PC-9 (cell line): ENCODE results near the gene GCA. TPM values are rescaled to one million over a fixed set of nuclear protein-coding genes. Genes with fewer than 3 reads are reported as not detected.

Source experiments
- BruUV-seq: library from RNA; stranded (reverse); fragments of 400-500 nt; replicated peaks from 2 replicates; lab custom pipeline; 2021; lab: Mats Ljungman, UMichigan
- CTCF ChIA-PET: fragments of 300-600 bp; sonication (Branson Sonifier 250); formaldehyde crosslinking; loops from one replicate; lab custom pipeline; 2022; ENCODE audit warnings: antibody characterized with exemption; lab: Charles Lee
- POLR2A ChIA-PET: fragments of 300-600 bp; sonication (Branson Sonifier 250); formaldehyde crosslinking; loops from one replicate; lab custom pipeline; 2022; ENCODE audit warnings: antibody characterized with exemption; ENCODE audit not compliant: unreplicated experiment; lab: Charles Lee
- DNase-seq, 2 experiments: peaks; one replicate each; pipeline versions ENCODE4 v3.0.0 to v3.0.0-alpha.2; 2015 to 2022; ENCODE audit warnings: mixed read lengths in 1 of 2
- H2AFZ ChIP-seq: fragments of 200-600 bp; sonication (generic); 2 replicates; pipeline ENCODE4 v1.8.1; 2017; ENCODE audit warnings: antibody characterized with exemption
- H3F3A ChIP-seq: fragments of 200-600 bp; sonication (generic); 2 replicates; pipeline ENCODE4 v1.8.1; 2017; ENCODE audit warnings: antibody characterized with exemption, mild to moderate bottlenecking, low read depth; ENCODE audit not compliant: insufficient read depth
- H3K27ac ChIP-seq: fragments of 200-600 bp; sonication (generic); 2 replicates; pipeline ENCODE4 v1.6.1; 2016; ENCODE audit warnings: mixed run types
- H3K27me3 ChIP-seq: fragments of 200-600 bp; sonication (generic); 2 replicates; pipeline ENCODE4 v1.6.1; 2016; ENCODE audit warnings: low read depth, mixed run types; ENCODE audit not compliant: insufficient read depth
- H3K36me3 ChIP-seq: fragments of 200-600 bp; sonication (generic); 2 replicates; pipeline ENCODE4 v1.6.1; 2016; ENCODE audit warnings: low read depth, mixed run types
- H3K4me1 ChIP-seq: fragments of 200-600 bp; sonication (generic); replicated peaks from 2 replicates; pipeline ENCODE4 v1.6.1; 2016; ENCODE audit warnings: mixed run types; ENCODE audit not compliant: insufficient read depth
- H3K4me2 ChIP-seq: fragments of 200-600 bp; sonication (generic); 2 replicates; pipeline ENCODE4 v1.6.1; 2017; ENCODE audit warnings: mixed run types
- H3K4me3 ChIP-seq: fragments of 200-600 bp; sonication (generic); 2 replicates; pipeline ENCODE4 v1.6.1; 2016; ENCODE audit warnings: mixed run types
- H3K79me2 ChIP-seq: fragments of 200-600 bp; sonication (generic); 2 replicates; pipeline ENCODE4 v1.6.1; 2017; ENCODE audit warnings: low read depth, mixed run types
- H3K9me2 ChIP-seq: fragments of 200-600 bp; sonication (generic); 2 replicates; pipeline ENCODE4 v1.8.1; 2017; ENCODE audit warnings: mild to moderate bottlenecking; ENCODE audit not compliant: insufficient read depth
- H3K9me3 ChIP-seq: fragments of 200-600 bp; sonication (generic); 2 replicates; pipeline ENCODE4 v1.8.1; 2016; ENCODE audit warnings: low read depth; ENCODE audit not compliant: insufficient read depth
- H4K20me1 ChIP-seq: fragments of 200-600 bp; sonication (generic); 2 replicates; pipeline ENCODE4 v1.8.1; 2017; ENCODE audit not compliant: insufficient read depth
- CTCF ChIP-seq: fragments of 200-600 bp; sonication (generic); conservative IDR thresholded peaks from 2 replicates; pipeline ENCODE4 v1.6.1; 2017; ENCODE audit warnings: mixed run types, antibody characterized with exemption, mild to moderate bottlenecking, moderate library complexity
- EZH2 ChIP-seq: fragments of 200-600 bp; sonication (generic); IDR thresholded peaks from 2 replicates; pipeline ENCODE4 v1.8.0; 2017; ENCODE audit warnings: antibody characterized with exemption, low read depth
- intact Hi-C: fragments of 100-400 bp; cut with micrococcal nuclease; formaldehyde crosslinking; loops from one replicate; pipeline ENCODE4 v1.10.0; 2022; ENCODE audit not compliant: unreplicated experiment
- total RNA-seq: library from RNA; stranded (reverse); gene quantifications from 2 replicates; pipeline ENCODE4 v1.2.3, GENCODE V29; 2021

The GCA gene
- total RNA-seq, 1 experiment from 2014 or later, result 13.4 TPM

- Histone ChIP-seq H4K20me1 (no peaks in the 10 kb centered on the region), H3K27me3 (no peaks in the 10 kb centered on the region), H3K4me1 (no peaks in the 10 kb centered on the region), H3F3A (no peaks in the 10 kb centered on the region), H3K36me3 (no peaks in the 10 kb centered on the region), H2AFZ (no peak overlapping the region), H3K4me2 (no peak overlapping the region), H3K9me2 (no peaks in the 10 kb centered on the region), H3K4me3 (no peak overlapping the region), H3K27ac (no peak overlapping the region), H3K79me2 (no peaks in the 10 kb centered on the region), H3K9me3 (no peaks in the 10 kb centered on the region)
- POLR2A ChIA-PET, result no interaction called here
- TF ChIP-seq EZH2 (no peak), CTCF (no peak)
- CTCF ChIA-PET, result no interaction called here
- intact Hi-C loops, result no loop called here
- no TSS peak for BruUV-seq
- no peak for DNase-seq
Measured at GRCh38 chr2:162385536-162385935, 41.6 kb downstream of the GCA start.

GRCh38 chr2:162390801-162391200, 46.9 kb downstream of the GCA start:
- no peaks in the 10 kb centered on the region for H3K27me3 ChIP-seq
- H3K9me2 ChIP-seq, result no peaks in the 10 kb centered on the region
- intact Hi-C loops, result no loop called here
- H3K4me2 ChIP-seq, result no peak overlapping the region
- ChIA-PET POLR2A (no interaction called here), CTCF (no interaction called here)
- H3K36me3 ChIP-seq, result no peaks in the 10 kb centered on the region
- H3K9me3 ChIP-seq, result no peaks in the 10 kb centered on the region
- no peaks in the 10 kb centered on the region for H3F3A ChIP-seq
- BruUV-seq, result no TSS peak
- H3K79me2 ChIP-seq, result no peaks in the 10 kb centered on the region
- no peak for DNase-seq
- H3K4me1 ChIP-seq, result no peaks in the 10 kb centered on the region
- H2AFZ ChIP-seq, result no peak overlapping the region
- H3K4me3 ChIP-seq, result no peak overlapping the region
- H3K27ac ChIP-seq, result no peak overlapping the region
- no peaks in the 10 kb centered on the region for H4K20me1 ChIP-seq
- TF ChIP-seq EZH2, result no peak
- TF ChIP-seq CTCF, result no peak

- H3K9me2 ChIP-seq, result no peaks in the 10 kb centered on the region
- H3K9me3 ChIP-seq, result no peaks in the 10 kb centered on the region
- TF ChIP-seq EZH2 (no peak), CTCF (no peak)
- H3K4me1 ChIP-seq, result no peaks in the 10 kb centered on the region
- intact Hi-C loops, result no loop called here
- no peak overlapping the region for H3K4me2 ChIP-seq
- ChIA-PET POLR2A (no interaction called here), CTCF (no interaction called here)
- H3K27ac ChIP-seq, result no peak overlapping the region
- no peaks in the 10 kb centered on the region for H4K20me1 ChIP-seq
- no peak overlapping the region for H2AFZ ChIP-seq
- H3K79me2 ChIP-seq, result no peaks in the 10 kb centered on the region
- DNase-seq, result no peak
- H3F3A ChIP-seq, result no peaks in the 10 kb centered on the region
- no peak overlapping the region for H3K4me3 ChIP-seq
- no peaks in the 10 kb centered on the region for H3K27me3 ChIP-seq
- H3K36me3 ChIP-seq, result no peaks in the 10 kb centered on the region
- BruUV-seq, result no TSS peak
Measured at GRCh38 chr2:162400336-162400735, 56.4 kb downstream of the GCA start.
